GM19240 (cell line): ENCODE results near the gene RELL1.

Source experiments
- DNase-seq: peaks from one replicate; pipeline ENCODE4 v3.0.0; 2011; ENCODE audit warnings: low spot score; ENCODE audit not compliant: insufficient read length

Gene RELL1

GRCh38 chr4:37601531-37601930, 84.6 kb downstream of the RELL1 start:
- no peak for DNase-seq

- DNase-seq, result no peak
Observed at GRCh38 chr4:37599092-37599790, 86.9 kb downstream of the RELL1 start.

GRCh38 chr4:37597034-37597433, 89.1 kb downstream of the RELL1 start:
- DNase-seq, result no peak

GRCh38 chr4:37595875-37596680, 90.1 kb downstream of the RELL1 start:
- DNase-seq, result no peak

GRCh38 chr4:37594099-37594498, 92.1 kb downstream of the RELL1 start:
- DNase-seq, result no peak

GRCh38 chr4:37591349-37591748, 94.8 kb downstream of the RELL1 start:
- no peak for DNase-seq

GRCh38 chr4:37590016-37590415, 96.2 kb downstream of the RELL1 start:
- no peak for DNase-seq

GRCh38 chr4:37588150-37588549, 98.0 kb downstream of the RELL1 start:
- no peak for DNase-seq

- DNase-seq, result no peak
Observed at GRCh38 chr4:37586194-37586593, 100.0 kb downstream of the RELL1 start.

GRCh38 chr4:37584493-37585060, 101.6 kb downstream of the RELL1 start:
- DNase-seq, result no peak

- DNase-seq, result no peak
Observed at GRCh38 chr4:37584071-37584470, 102.1 kb downstream of the RELL1 start.

GRCh38 chr4:37573566-37573965, 112.6 kb downstream of the RELL1 start:
- DNase-seq, result no peak

GRCh38 chr4:37568489-37568888, 117.7 kb downstream of the RELL1 start:
- no peak for DNase-seq

- no peak for DNase-seq
Observed at GRCh38 chr4:37567836-37568235, 118.3 kb downstream of the RELL1 start.

- no peak for DNase-seq
Observed at GRCh38 chr4:37562592-37562991, 123.6 kb downstream of the RELL1 start.

- no peak for DNase-seq
Observed at GRCh38 chr4:37561803-37562207, 124.4 kb downstream of the RELL1 start.

- no peak for DNase-seq
Observed at GRCh38 chr4:37561196-37561802, 124.9 kb downstream of the RELL1 start.
